NCI-H345 treated with DMSO at 0.1 percent for 48 hours (cell line): ENCODE measurements around the gene ZDHHC8.

Experiments used
- DNase-seq: peaks from one replicate; lab custom pipeline; 2025; ENCODE audit not compliant: unreplicated experiment; lab: John Stamatoyannopoulos, UW

Gene ZDHHC8

GRCh38 chr22:20128902-20129746, 2.5 kb upstream of the ZDHHC8 start:
- no peak for DNase-seq

DNA sequence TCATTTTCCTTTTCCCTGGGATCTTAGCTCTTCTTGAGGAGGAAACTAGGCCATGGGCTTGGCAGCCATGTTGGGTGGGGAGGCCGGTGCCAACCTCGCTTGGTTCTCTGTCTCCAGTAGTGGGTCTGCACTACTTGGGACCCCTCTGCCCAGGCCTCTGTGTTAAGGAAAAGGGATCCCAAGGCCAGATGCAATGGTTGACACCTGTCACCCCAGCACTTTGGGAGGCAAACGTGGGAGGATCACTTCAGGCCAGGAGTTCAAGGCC, 1.9 kb upstream of the ZDHHC8 start:
- DNase-seq: no peak

DNA sequence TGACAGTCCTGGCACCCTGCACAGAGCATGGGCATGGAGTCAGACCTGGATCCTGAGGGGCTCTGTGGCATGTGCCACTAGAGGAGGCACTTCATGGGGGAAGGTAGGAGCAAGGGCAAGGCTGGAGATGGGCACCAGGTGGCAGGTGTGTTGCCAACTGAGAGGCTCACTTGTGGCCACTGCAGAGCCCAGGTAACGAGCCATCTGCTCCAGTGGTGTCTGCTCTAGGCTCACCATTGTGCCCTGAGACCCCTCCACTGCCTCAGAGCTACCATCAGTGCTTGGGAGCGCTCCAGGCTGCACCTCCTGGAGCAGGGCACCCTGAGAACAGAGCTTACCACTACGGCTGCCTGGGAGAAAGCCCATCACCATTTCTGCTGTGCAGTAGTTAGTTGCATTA, 1.3 kb upstream of the ZDHHC8 start:
- DNase-seq: no peak

GRCh38 chr22:20130731-20131596, 640 bp upstream of the ZDHHC8 start:
- no peak for DNase-seq

DNA sequence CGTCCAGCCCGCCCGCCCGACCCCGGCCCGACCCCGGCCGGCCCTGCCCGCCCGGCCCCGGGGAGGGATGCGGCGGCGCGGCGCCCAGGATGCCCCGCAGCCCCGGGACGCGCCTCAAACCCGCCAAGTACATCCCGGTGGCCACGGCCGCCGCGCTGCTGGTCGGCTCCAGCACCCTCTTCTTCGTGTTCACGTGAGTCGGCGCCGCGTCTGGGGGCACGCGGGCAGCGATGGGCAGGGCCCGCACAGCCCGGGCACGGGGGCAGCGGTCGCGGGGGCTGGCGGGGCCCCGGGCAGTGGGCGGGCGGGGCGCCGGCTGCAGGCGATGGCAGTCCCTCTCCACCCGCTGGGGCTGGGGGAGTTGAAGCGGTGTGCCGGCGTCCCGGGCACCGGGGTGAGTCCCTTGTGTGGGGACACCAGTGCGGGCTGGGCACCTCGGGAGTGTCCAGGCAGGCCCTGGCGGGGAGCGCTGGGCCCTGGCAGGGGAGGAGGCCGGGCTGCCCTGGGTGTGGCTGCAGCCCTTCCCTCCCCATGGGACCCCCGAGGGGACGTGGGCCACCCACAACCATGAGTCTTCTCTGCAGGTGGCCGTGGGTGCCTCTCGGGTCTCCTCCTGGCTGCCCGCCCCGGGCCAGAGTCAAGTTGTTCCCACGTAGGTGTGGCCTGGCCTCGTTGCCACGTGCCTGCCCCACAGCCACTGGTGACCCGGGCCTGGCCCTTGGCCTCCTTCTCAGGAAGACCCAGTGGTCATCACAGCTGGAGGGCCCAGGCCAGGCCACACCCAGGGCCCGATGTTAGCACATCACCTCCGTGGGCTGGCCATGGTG, 468 bp downstream of the ZDHHC8 start:
- no peak for DNase-seq

DNA sequence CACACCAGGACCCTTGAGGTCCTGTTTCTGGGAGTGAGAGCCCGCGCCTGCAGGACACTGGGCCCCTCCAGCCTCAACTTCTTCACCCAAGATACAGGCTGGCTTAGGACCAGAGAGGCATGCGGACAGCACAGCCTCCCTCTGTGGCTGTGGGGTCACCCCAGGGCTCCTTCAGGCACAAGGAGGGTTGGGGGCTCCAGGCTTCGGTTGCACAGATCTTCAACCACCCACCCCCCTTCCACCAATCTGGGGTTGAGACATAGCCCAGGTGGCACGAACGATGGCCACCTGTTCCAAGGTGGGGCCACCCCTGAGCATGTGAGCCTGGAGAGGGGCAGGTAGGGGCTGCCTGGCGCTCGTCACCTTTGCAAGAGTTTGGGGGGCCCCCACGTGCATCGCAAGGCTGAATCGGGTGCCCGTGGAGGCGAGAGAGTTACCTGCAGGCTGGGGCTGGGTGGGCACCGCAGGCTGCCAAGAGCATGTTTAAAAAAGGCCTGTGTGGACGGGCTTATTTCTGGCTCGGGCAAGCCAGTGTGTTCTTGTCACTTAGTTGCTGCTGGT, 1.2 kb downstream of the ZDHHC8 start:
- DNase-seq: no peak

DNA sequence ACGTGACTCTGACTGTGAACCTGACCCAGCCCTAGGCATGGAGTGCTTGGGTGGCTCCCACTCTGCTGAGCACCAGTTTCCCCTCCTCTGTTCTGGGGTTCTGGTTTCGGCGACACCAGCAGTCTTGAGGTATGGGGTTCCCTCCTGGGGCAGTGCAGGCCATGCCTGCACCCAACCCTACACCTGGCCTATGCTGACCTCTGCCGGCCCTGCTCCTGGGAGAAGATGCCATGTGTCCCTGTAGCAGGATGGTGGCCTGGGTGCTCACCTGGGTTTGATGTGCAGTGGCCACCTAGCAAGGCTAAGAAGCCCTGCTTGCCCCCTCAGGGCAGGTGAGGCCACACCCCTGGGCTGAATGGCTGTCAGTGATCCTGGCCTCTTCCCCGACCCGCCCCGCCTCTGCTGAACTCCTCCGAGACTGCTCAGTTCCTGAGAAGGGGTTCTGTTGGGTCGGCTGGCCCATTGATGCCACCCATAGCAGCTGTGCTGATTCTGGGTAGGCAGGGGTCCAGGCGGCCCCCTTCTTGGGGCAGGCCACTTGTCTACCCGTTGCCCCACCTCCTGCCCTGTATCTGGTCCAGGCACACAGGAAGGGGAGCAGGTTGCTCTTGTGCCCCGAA, 2.4 kb downstream of the ZDHHC8 start:
- no peak for DNase-seq

GRCh38 chr22:20135265-20135664, 3.7 kb downstream of the ZDHHC8 start:
- no peak for DNase-seq

- no peak for DNase-seq
These were observed 4.4 kb downstream of the ZDHHC8 start for GRCh38 chr22:20135806-20136602.

DNA sequence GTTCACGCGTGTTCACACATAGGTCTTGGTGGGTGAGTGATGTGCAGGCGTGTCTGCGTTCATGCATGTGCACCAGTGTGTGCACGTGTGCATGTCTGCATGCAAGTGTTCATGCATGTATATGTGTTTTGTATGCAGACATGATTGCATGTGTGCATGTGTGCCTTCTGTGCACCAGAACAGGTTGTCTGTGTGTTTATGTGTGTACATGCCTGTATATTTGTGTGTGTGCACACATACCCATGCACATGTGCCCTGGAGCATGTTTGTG, 4.9 kb downstream of the ZDHHC8 start:
- no peak for DNase-seq

DNA sequence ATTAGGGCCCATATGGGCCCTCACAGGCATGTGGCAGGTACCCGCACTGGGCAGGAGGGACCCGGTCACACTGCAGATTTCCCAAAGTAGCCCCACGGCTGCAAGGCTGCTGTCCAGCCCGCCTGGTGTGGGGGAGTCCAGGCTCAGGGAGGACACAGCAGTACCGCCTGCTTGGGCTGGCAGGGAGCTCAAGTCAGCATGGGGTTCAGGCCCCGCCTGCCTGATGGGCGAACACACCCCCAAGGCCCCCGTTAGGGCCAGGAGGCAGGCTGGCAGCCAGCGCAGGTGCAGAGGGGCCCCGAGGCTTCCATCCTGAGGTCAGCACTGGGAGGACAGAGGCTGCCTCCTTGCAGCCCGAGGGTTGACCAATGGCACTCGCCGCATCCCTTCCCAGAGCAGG, 5.5 kb downstream of the ZDHHC8 start:
- no peak for DNase-seq

DNA sequence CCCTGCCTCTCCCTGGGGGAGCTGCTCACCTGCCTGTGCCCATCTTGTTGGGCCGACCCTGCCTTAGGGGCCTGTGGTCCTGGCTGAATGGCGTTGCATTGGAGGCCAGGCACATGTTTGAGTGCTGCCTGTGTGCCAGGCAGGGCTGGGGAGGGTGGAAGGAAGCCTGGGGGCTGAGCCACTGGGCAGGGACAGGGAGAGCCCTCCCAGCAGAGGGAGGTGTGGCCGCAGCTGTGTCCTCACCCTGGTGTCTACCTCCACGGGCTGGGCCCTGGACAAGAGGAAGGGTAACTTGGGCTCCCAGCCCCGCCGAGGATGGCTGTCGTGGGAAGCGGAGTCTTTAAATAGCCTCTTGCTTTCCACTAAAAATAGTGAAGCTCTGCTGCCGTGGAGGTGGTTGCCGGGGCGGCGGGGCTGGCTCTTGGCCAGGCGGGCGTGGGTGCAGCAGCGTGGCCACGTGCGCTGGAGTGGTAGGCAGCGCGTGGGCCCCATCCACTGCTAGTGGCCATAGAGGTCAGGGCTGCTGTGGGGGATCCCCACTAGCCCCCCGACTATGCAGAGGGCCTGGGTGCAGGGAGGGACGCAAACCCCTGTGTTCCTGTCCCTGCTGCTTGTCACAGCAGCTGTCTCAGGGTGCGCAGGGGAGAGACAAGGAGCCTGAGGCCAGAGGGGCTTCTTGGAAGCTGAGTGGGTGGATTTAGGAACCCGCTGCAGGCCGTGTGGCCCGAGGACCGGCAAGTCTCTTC, 6.2 kb downstream of the ZDHHC8 start:
- no peak for DNase-seq

- DNase-seq: no peak
These were observed 6.8 kb downstream of the ZDHHC8 start for GRCh38 chr22:20138417-20138738.

- DNase-seq: no peak
These were observed 7.3 kb downstream of the ZDHHC8 start for GRCh38 chr22:20138868-20139267.

GRCh38 chr22:20139391-20140106, 7.9 kb downstream of the ZDHHC8 start:
- peak; percentile 8 for DNase-seq

GRCh38 chr22:20140107-20140445, 8.5 kb downstream of the ZDHHC8 start:
- no peak for DNase-seq

DNA sequence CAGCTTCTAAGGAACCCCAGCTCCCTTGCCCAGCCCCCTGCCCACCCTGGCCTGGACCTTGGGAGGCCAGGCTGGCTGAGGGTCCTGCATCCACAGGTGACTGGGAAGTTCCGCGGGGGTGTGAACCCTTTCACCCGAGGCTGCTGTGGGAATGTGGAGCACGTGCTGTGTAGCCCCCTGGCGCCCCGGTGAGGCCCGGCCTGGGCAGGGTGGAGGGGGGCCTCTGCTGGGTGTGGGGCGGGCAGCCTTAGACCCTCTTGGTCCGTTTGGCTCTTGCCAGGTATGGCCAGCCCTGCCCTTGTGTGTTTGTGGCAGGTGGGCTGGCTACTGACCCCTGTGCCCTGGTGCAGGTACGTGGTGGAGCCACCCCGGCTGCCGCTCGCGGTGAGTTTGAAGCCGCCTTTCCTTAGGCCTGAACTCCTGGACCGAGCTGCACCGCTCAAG, 8.9 kb downstream of the ZDHHC8 start:
- no peak for DNase-seq

DNA sequence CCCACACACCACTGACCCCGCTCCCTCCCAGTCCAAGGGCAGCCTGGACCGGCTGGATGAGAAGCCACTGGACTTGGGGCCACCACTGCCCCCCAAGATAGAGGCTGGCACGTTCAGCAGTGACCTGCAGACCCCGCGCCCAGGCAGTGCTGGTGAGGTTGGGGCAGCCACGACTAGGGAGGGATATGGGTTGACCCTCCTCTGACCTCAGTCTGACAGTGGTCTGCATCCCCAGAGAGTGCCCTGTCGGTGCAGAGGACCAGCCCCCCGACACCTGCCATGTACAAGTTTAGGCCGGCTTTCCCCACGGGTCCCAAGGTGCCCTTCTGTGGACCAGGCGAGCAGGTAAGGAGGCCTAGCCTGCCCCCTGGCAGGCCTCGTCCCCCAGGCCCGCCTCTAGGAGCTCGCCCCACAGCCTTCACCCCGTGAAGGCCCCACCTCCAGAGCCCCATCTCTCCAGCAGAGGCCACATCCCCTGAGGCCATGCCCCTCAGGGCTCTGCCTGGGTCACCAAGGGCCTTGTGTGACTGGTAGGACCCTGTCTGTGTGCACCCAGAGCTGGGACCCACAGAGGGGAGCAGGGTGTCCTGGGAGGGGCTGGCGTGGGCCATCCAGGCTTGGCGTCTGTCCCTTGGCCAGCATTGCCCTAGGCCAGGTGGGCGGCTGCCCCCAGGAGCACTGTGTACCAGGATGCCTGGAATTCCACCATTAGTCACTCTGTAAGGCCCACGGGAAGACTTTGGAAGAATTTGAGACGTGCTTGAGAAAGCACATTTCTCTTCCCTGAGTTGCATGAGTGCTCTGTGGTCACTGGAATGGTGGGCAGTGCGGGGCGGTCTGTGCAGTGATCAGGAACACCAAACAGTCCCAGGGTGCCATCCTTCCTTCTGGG, 9.8 kb downstream of the ZDHHC8 start:
- DNase-seq: no peak
